GM06990 (cell line): ENCODE measurements around the gene NAA35.

Experiments used
- DNase-seq: peaks from one replicate; pipeline ENCODE4 v3.0.0-alpha.2; 2011; ENCODE audit not compliant: insufficient read length; ENCODE audit errors: extremely low read depth
- H3K27me3 ChIP-seq: replicated peaks from 2 replicates; pipeline ENCODE4 v1.6.0; 2011; ENCODE audit warnings: low read length; ENCODE audit not compliant: control insufficient read depth, insufficient read depth
- H3K36me3 ChIP-seq: 2 replicates; pipeline ENCODE4 v1.5.1; 2011; ENCODE audit warnings: low read length; ENCODE audit not compliant: control insufficient read depth, insufficient read depth
- H3K4me3 ChIP-seq: replicated peaks from 2 replicates; pipeline ENCODE4 v1.5.1; 2011; ENCODE audit warnings: low read depth, mild to moderate bottlenecking, control low read depth, low read length
- CTCF ChIP-seq: IDR thresholded peaks from 2 replicates; pipeline ENCODE4 v1.5.1; 2011; ENCODE audit warnings: low read length, control low read depth, mild to moderate bottlenecking, inconsistent platforms; ENCODE audit not compliant: insufficient read depth, poor library complexity, severe bottlenecking

The NAA35 gene

DNA sequence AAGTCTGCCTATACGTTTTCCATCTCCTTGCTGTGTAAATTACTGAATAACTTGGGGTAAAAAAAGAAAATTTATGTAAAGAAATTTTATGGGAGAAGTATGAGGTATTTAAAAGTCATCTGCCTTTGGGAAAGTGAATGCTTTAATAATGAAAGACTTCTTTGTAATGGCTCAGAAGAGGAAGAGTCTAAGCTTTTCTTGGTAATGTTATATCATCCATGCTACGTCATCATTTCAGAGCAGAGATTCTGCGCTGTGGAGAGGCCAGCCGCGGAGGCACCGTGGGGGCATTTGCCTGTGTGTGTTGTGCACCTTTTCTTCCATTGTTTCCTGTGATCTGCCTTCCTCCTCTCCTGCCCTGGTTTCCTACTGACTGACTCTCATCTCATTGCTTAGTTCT, 80.2 kb downstream of the NAA35 start:
- Histone ChIP-seq H3K4me3 (no peak overlapping the region), H3K36me3 (peaks cover 7% of the 10 kb centered on the region), H3K27me3 (no peaks in the 10 kb centered on the region)
- no peak for TF ChIP-seq CTCF
- no peak for DNase-seq

DNA sequence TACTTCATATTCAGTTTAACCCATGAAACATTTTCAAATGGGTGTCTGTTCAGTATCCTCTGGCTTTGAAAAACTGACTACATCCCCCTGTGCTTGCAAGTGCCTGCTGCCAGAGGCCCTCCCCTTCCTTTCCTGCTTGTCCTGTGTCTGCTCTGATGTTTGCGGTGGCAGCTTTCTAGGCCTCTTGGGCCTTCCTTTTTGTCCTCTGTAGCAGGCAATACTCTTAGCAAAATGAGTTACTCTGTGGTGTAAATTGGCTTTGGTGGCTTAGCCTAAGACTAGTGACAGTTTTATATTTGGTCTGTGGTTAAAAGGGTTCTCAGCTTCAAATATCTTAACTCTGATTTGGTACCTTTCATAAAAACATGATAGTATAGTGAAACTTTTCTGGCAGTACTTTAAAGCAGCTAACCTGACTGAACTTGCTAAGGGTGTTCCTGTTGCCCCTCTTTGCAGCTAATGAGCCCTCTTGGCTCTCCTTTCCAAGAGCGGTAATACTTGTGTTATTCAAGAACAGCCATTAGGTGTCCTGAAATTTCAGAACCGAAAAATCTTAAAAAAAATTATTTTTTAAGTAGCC, 81.8 kb downstream of the NAA35 start:
- no peak overlapping the region for H3K4me3 ChIP-seq
- no peak for DNase-seq
- no peak for TF ChIP-seq CTCF
- H3K27me3 ChIP-seq, result no peaks in the 10 kb centered on the region
- H3K36me3 ChIP-seq, result peaks cover 6% of the 10 kb centered on the region

- Histone ChIP-seq H3K36me3 (peaks cover 2% of the 10 kb centered on the region), H3K4me3 (no peak overlapping the region), H3K27me3 (no peaks in the 10 kb centered on the region)
- TF ChIP-seq CTCF, result no peak
- no peak for DNase-seq
Observed at GRCh38 chr9:86027767-86028166, 86.8 kb downstream of the NAA35 start.

DNA sequence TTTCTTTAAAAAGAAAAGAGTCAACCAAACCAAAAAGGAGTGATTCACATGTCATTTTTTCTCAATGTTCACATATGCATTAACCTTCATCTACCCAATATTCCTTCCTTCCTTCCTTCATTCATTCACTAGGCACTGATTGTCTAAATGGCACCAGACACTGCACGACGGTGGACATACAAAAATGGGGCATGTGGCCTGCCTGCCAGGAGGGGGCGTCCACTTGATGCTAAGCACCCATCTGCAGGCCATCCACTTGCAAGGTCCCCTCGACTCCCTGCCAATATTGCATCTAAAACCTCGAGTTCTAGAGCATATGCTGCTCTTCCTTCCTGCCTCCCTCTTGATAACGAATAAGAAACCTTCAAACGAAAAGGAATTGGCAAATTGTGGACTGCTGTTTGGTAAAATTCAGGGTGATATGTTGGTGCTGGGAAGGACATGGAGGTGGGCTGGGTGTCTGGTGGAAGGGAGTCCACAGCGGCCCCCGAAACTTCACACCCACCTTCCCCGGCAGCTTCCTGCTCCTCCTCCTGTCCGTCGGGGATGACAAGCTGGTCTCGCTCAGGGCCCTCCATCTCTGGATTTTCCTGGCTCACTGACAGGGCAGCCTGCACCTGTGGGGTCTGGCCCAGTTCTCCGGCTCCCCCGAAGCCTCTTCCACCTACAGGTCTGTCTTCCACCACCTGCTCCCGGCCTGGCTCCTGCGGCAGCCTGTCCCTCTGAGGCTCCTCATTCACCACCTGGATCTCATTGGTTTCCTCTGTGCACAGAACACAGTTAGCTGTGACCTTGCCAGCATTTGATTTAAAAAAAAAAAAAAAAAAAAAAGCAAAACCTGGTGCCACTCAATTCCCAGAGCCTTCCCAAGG, 94.2 kb downstream of the NAA35 start:
- no peak for DNase-seq
- Histone ChIP-seq H3K36me3 (no peaks in the 10 kb centered on the region), H3K27me3 (no peaks in the 10 kb centered on the region), H3K4me3 (no peak overlapping the region)
- TF ChIP-seq CTCF, result peak; percentile 40

- no peak for TF ChIP-seq CTCF
- Histone ChIP-seq H3K4me3 (no peak overlapping the region), H3K27me3 (no peaks in the 10 kb centered on the region), H3K36me3 (no peaks in the 10 kb centered on the region)
- no peak for DNase-seq
Observed at GRCh38 chr9:86035827-86036440, 95.0 kb downstream of the NAA35 start.
